Measurements from ENCODE around the gene CORO7.

The CORO7 gene

DNA sequence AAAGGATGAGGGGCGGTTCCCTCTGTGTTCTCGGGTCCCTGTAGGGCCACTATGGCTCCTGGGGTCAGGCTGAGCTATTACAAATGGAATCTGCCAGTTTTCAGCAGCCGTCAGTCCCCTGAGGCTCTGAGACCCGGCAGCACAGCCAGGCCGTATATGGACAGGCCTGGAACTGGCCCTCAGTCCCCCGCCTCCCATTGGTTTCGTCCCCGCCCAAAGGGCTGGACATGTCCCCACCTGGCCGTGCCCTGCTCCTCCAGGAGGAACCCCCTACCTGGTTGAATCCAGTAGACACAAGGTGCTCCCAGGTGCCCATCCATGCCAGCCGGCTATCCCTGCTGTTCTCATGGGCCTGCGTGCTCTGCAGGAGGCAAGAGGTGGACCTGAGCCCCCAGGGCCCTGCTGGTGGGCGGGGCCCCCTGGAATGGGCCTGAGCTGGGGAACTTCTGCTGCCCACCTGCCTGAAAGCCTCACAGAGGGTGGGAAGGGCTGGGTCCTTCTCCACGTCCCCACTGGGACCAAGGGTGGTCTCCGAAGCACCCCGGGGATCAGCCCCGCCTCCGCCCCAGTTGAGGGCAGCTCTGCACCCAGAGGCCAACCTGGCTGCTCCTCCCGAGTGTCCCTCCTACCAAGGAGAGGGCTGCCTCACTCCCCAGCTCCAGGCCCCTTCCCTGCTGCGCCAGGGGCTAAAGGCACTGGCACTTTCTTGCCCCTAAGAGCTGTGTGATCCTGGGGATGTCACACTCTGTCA, 27.9 kb downstream of the CORO7 start:
- 0 out of 2 replicates have a peak overlapping the region, but pooled peaks have one; percentile 7 for H3K9ac ChIP-seq (ENCODE audit: low read depth, low read length)
- H3K36me3 ChIP-seq (ENCODE audit: insufficient read depth, low read length) = no peaks in the 10 kb centered on the region
- WGBS = 74% methylated on average over 19 of the region's 19 CpGs
- peaks cover 38% of the 10 kb centered on the region for H3K4me1 ChIP-seq (ENCODE audit: insufficient read depth, low read length)
- no peak overlapping the region for H3K4me3 ChIP-seq (ENCODE audit: low read length)
- H3K9me3 ChIP-seq (ENCODE audit: insufficient read depth, low read depth, low read length) = no peaks in the 10 kb centered on the region
- H3K27ac ChIP-seq (ENCODE audit: low read depth, low read length) = peak overlapping the region; percentile 41
- no peaks in the 10 kb centered on the region for H3K27me3 ChIP-seq (ENCODE audit: insufficient read depth, low read length)

DNA sequence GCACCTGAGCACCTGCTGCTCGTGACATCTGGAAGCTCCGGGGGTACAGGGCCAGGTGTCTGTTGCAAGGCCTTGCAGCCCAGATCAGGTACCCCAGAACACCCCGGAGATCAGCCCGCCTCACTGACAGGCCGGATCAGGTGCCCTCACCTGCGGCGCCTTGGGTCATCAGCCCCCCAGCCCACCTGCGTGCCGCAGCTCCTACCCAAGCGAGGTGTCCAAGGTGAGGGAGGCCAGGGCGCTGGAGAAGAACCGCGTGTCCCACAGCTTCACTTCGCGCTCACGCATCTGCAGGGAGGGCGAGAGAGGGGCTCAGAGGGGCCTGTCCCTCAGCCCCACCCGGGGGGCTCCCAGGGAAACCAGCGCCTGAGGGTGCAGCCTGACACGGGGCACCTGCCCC, 28.6 kb downstream of the CORO7 start:
- no peaks in the 10 kb centered on the region for H3K9me3 ChIP-seq (ENCODE audit: insufficient read depth, low read depth, low read length)
- no peaks in the 10 kb centered on the region for H3K27me3 ChIP-seq (ENCODE audit: insufficient read depth, low read length)
- peak overlapping the region; percentile 27; the same call in 1 of the 2 replicates for H3K27ac ChIP-seq (ENCODE audit: low read depth, low read length)
- no peak overlapping the region for H3K4me3 ChIP-seq (ENCODE audit: low read length)
- 93% methylated on average over 20 of the region's 20 CpGs for WGBS
- H3K9ac ChIP-seq (ENCODE audit: low read depth, low read length) = no peak overlapping the region
- H3K4me1 ChIP-seq (ENCODE audit: insufficient read depth, low read length) = peaks cover 32% of the 10 kb centered on the region
- H3K36me3 ChIP-seq (ENCODE audit: insufficient read depth, low read length) = peaks cover 3% of the 10 kb centered on the region; the same call in 1 of the 2 replicates

DNA sequence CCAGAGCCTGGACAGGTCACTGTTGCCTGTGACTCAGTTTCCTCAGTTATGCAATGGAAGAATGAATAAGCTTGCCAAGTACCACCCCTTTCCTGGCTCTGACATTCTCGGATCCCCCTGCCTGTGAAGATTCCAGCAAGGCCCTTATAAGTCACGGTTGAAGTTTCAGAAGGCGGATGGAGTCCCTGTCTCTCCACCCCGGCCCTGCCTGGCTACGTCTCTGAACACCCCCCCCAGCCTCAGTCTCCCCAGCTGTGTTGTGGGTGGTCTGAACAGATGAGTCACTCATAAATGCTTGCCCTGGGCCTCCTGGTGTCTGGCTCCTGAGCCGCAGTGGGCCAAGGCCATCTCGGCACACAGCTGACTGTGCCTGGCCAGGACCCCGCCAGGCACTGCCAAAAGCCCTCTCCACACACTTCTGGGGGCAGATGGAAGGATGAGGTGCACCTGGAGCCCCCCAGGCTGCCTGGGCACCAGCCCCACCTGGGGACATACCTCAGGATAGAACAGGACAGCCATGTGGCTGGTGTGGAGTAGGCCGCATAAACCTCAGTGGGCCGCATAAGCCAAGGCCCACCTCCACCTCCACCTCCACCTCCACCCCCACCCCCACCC, 29.3 kb downstream of the CORO7 start:
- Histone ChIP-seq H3K27me3 (ENCODE audit: insufficient read depth, low read length) (no peaks in the 10 kb centered on the region), H3K9me3 (ENCODE audit: insufficient read depth, low read depth, low read length) (no peaks in the 10 kb centered on the region), H3K4me3 (ENCODE audit: low read length) (no peak overlapping the region), H3K4me1 (ENCODE audit: insufficient read depth, low read length) (peaks cover 26% of the 10 kb centered on the region), H3K27ac (ENCODE audit: low read depth, low read length) (no peak overlapping the region), H3K9ac (ENCODE audit: low read depth, low read length) (no peak overlapping the region), H3K36me3 (ENCODE audit: insufficient read depth, low read length) (peaks cover 4% of the 10 kb centered on the region; the same call in 1 of the 2 replicates)
- WGBS = 91% methylated on average over 10 of the region's 10 CpGs

DNA sequence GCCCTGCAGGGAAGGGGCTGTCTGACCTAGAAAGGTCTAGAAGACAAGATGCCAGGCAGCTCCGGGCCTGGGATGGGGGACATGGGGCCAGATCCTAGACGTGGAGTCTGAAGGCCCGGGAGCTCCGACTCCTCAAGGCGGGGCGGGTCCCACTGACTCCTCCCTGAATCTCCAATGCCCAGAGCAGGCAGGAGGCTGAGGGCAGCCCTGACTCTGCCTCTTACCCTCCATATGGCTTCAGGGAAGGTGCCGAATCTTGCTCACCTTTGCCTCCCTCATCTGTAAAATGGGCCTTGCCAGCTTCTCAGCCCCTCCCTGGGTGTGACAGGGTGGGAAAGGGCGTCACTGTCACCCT, 30.0 kb downstream of the CORO7 start:
- H3K36me3 ChIP-seq (ENCODE audit: insufficient read depth, low read length) = peaks cover 4% of the 10 kb centered on the region; the same call in 1 of the 2 replicates
- no peaks in the 10 kb centered on the region for H3K27me3 ChIP-seq (ENCODE audit: insufficient read depth, low read length)
- H3K27ac ChIP-seq (ENCODE audit: low read depth, low read length) = no peak overlapping the region
- no peaks in the 10 kb centered on the region for H3K9me3 ChIP-seq (ENCODE audit: insufficient read depth, low read depth, low read length)
- 87% methylated on average over 8 of the region's 8 CpGs for WGBS
- no peak overlapping the region for H3K9ac ChIP-seq (ENCODE audit: low read depth, low read length)
- peaks cover 20% of the 10 kb centered on the region for H3K4me1 ChIP-seq (ENCODE audit: insufficient read depth, low read length)
- no peak overlapping the region for H3K4me3 ChIP-seq (ENCODE audit: low read length)

DNA sequence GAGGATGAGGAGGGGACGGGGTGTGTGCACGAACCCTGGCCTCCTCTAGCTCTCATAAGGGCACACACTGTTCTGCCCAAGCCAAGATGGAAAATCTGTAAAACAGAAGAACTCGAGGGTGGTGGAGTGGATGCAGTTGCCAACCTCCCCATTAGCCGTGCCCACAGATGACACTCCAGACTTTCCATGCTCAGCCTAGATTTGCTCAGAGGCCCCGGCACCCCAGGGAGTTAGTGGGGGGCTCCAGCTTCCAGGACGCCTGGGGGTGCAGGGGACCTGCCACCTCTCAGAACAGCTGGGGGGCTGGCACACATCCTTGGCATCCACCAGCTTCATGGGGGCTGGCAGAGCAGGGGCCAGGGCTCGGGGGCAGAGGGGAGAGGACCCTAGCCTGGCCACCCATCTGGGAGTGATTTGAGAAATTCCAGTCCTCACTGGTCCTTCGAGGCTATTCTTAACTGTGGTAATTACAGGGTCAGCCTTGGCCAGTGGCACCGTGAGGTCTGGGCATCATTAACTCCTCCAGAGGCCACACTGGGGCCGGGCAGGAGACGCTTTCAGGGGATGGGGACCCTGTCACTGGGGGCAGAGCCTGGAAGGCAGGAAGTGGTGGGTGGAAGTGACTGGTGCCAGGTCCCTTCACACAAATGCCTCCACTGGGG, 30.5 kb downstream of the CORO7 start:
- Histone ChIP-seq H3K4me3 (ENCODE audit: low read length) (no peak overlapping the region), H3K9ac (ENCODE audit: low read depth, low read length) (no peak overlapping the region), H3K9me3 (ENCODE audit: insufficient read depth, low read depth, low read length) (no peaks in the 10 kb centered on the region), H3K36me3 (ENCODE audit: insufficient read depth, low read length) (peaks cover 4% of the 10 kb centered on the region; the same call in 1 of the 2 replicates), H3K27me3 (ENCODE audit: insufficient read depth, low read length) (no peaks in the 10 kb centered on the region), H3K27ac (ENCODE audit: low read depth, low read length) (no peak overlapping the region), H3K4me1 (ENCODE audit: insufficient read depth, low read length) (peaks cover 19% of the 10 kb centered on the region)
- 96% methylated on average over 11 of the region's 11 CpGs for WGBS

DNA sequence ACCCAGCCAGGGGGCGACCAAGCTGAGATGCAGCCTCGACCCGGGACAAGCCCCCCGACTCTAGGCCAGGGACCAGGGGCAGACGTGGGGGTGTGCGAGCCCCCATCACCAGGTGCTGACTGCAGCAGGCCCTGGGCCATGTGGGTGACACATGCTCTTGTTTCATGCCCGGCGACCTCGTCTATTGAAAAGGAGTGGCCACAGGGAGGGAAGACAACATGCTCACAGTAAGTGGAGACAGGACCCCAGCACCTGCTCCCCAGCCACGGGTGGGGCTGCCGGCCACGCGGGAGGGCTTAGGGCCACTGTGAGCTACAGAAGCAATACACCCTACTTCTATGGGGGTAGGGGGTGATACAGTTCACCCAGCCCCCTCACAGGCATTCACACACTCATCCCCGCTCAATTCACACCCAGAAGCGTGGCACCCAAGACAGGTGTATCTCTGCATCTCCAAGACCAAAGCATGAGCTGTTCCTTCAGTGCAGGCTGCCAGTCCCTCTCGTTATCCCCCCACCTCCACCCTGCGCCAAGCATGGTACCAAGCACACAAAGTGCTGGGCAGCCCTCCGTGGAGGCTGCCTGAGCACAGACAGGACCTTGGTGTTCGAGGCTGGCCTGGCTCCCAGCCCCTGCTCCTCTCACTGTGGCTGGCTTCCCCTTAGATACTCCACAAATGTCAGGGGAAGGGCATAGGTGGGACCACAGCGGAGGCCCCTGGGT, 31.2 kb downstream of the CORO7 start:
- Histone ChIP-seq H3K4me1 (ENCODE audit: insufficient read depth, low read length) (peaks cover 15% of the 10 kb centered on the region), H3K27ac (ENCODE audit: low read depth, low read length) (no peak overlapping the region), H3K9ac (ENCODE audit: low read depth, low read length) (no peak overlapping the region), H3K27me3 (ENCODE audit: insufficient read depth, low read length) (no peaks in the 10 kb centered on the region), H3K36me3 (ENCODE audit: insufficient read depth, low read length) (peaks cover 4% of the 10 kb centered on the region; the same call in 1 of the 2 replicates), H3K4me3 (ENCODE audit: low read length) (no peak overlapping the region), H3K9me3 (ENCODE audit: insufficient read depth, low read depth, low read length) (no peaks in the 10 kb centered on the region)
- 88% methylated on average over 17 of the region's 20 CpGs for WGBS

DNA sequence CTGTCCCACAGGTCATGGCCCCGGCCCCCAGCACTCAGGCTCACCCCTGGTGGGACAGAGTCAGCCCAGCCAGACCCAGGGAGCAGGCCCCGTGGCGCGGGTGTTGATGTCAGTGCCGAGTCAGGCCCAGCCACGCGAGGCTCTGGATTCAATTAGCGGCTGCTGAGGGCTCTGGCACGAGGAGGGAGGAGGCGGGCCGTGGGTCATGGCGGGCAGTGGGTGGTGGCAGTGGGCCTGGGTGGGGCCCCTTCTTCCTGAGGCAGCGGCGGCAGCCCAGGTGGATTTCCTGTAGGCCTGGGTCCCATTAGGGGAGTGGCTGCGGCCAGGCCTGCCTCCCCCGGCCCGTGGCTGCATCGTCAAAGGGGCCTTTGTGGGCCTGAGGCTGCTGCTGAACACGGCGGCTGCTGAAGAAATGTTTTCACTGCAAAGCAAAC, 31.9 kb downstream of the CORO7 start:
- peaks cover 4% of the 10 kb centered on the region; the same call in 1 of the 2 replicates for H3K36me3 ChIP-seq (ENCODE audit: insufficient read depth, low read length)
- no peak overlapping the region; the same call in 1 of the 2 replicates for H3K27ac ChIP-seq (ENCODE audit: low read depth, low read length)
- H3K9me3 ChIP-seq (ENCODE audit: insufficient read depth, low read depth, low read length) = no peaks in the 10 kb centered on the region
- H3K4me1 ChIP-seq (ENCODE audit: insufficient read depth, low read length) = peaks cover 9% of the 10 kb centered on the region; the same call in 1 of the 2 replicates
- no peak overlapping the region for H3K9ac ChIP-seq (ENCODE audit: low read depth, low read length)
- 86% methylated on average over 20 of the region's 20 CpGs for WGBS
- no peak overlapping the region for H3K4me3 ChIP-seq (ENCODE audit: low read length)
- H3K27me3 ChIP-seq (ENCODE audit: insufficient read depth, low read length) = no peaks in the 10 kb centered on the region

DNA sequence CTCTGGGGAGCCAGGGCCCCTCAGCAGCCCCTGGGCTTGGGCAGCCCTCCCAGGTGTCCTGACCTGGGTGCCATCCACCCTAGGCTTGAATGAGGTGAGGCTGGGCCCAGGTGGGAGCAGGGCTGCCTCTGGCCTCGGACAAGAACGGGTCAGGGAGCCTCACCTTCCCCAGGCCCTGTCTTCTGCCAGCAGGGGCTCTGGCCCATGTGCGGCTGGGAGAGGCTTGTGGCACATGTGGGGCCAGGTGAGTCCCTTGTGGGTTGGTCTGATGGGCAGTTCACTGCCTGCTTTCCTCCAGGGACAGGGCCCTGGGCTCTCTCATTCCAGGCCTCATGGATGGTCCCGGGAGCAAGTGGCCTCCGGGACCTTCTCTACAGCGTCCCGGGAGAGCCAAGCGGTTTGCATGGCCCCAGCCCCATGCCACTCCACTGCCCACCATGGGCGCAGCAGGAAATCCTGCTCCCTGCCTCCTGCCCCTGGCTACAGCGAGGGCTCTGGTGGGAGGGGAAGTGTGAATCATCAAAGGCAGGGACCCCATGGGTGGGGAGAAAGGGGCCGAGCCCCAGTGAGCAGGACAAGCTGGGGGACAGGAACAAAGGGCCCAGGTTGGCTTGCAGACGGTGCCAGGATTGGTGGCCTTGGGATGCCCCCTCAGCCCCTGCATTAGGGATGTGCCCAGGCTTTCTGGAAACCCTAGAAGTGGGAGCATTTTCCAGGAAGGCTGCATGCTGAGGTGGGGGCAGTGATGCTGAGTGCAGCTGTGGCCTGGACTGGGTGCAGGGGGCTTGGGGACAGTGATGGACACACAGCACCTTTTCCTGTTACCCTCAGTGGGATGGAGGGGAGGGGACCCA, 32.6 kb downstream of the CORO7 start:
- Histone ChIP-seq H3K9ac (ENCODE audit: low read depth, low read length) (no peak overlapping the region; the same call in 1 of the 2 replicates), H3K4me1 (ENCODE audit: insufficient read depth, low read length) (peaks cover 2% of the 10 kb centered on the region), H3K9me3 (ENCODE audit: insufficient read depth, low read depth, low read length) (no peaks in the 10 kb centered on the region), H3K27me3 (ENCODE audit: insufficient read depth, low read length) (no peaks in the 10 kb centered on the region), H3K27ac (ENCODE audit: low read depth, low read length) (no peak overlapping the region), H3K4me3 (ENCODE audit: low read length) (no peak overlapping the region), H3K36me3 (ENCODE audit: insufficient read depth, low read length) (peaks cover 4% of the 10 kb centered on the region; the same call in 1 of the 2 replicates)
- 92% methylated on average over 12 of the region's 12 CpGs for WGBS

DNA sequence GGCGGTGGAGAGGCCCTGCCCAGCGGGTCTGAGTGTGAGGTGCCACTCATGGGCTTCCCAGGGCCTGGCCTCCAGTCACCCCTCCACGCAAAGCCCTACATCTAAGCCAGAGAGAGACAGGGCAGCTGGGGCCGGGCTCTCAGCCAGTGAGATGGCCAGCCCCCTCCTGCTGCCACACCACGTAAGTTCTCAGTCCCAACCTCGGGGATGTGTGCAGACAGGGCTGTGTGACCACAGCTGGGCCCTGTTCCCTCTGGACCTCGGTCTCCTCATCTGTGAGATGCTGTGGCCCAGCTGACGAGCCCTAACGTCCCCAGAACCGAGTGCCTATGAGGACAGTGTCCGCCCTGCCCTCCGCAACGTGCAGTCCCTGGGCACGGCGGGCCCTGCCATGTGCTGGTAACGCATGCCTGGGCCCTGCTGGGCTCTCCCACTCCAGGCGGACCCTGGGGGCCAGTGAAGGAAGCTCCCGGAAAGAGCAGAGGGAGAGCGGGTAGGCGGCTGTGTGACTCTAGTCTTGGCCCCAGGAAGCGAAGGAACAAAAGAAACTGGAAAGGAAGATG, 33.5 kb downstream of the CORO7 start:
- peaks cover 1% of the 10 kb centered on the region for H3K4me1 ChIP-seq (ENCODE audit: insufficient read depth, low read length)
- H3K27ac ChIP-seq (ENCODE audit: low read depth, low read length) = no peak overlapping the region

More for the DNA sequence above, 33.5 kb downstream of the CORO7 start:
- 96% methylated on average over 21 of the region's 21 CpGs for WGBS
- Histone ChIP-seq H3K36me3 (ENCODE audit: insufficient read depth, low read length) (peaks cover 4% of the 10 kb centered on the region; the same call in 1 of the 2 replicates), H3K27me3 (ENCODE audit: insufficient read depth, low read length) (no peaks in the 10 kb centered on the region), H3K9ac (ENCODE audit: low read depth, low read length) (no peak overlapping the region), H3K9me3 (ENCODE audit: insufficient read depth, low read depth, low read length) (no peaks in the 10 kb centered on the region), H3K4me3 (ENCODE audit: low read length) (no peak overlapping the region)
